AG09309 (cell line): ENCODE data around the gene HSPA14.
"Not testable (repeated sequence)": the region's sequence is repeated elsewhere in the genome, so short reads cannot be mapped to it uniquely, and the experiment has no call there.

Source experiments
- DNase-seq: peaks from one replicate; pipeline ENCODE4 v3.0.0-alpha.2; 2010; ENCODE audit warnings: low read depth
- H3K4me3 ChIP-seq: 2 replicates; pipeline ENCODE4 v1.5.1; 2011; ENCODE audit warnings: mild to moderate bottlenecking, low read depth, low read length, moderate library complexity; ENCODE audit not compliant: control insufficient read depth
- CTCF ChIP-seq: IDR thresholded peaks from 2 replicates; pipeline ENCODE4 v1.5.1; 2011; ENCODE audit warnings: mild to moderate bottlenecking, low read depth, low read length, inconsistent platforms; ENCODE audit not compliant: insufficient read depth, control insufficient read depth; ENCODE audit errors: missing control alignments

Gene HSPA14

GRCh38 chr10:14852236-14852635 lies 14.1 kb downstream of the HSPA14 start:
- TF ChIP-seq CTCF = no peak
- DNase-seq = no peak
- H3K4me3 ChIP-seq = no peak overlapping the region

- H3K4me3 ChIP-seq = no peak overlapping the region
- DNase-seq = no peak
- TF ChIP-seq CTCF = no peak
These were observed 17.3 kb downstream of the HSPA14 start for GRCh38 chr10:14855453-14855852.

GRCh38 chr10:14858338-14858960 lies 20.3 kb downstream of the HSPA14 start:
- no peak overlapping the region for H3K4me3 ChIP-seq
- DNase-seq = no peak
- TF ChIP-seq CTCF = no peak

GRCh38 chr10:14859043-14859442 lies 20.9 kb downstream of the HSPA14 start:
- TF ChIP-seq CTCF = no peak
- H3K4me3 ChIP-seq = no peak overlapping the region
- DNase-seq = no peak

- TF ChIP-seq CTCF = no peak
- no peak for DNase-seq
- H3K4me3 ChIP-seq = no peak overlapping the region
These were observed 21.7 kb downstream of the HSPA14 start for GRCh38 chr10:14859775-14860174.

- no peak for DNase-seq
- no peak for TF ChIP-seq CTCF
- H3K4me3 ChIP-seq = no peak overlapping the region
These were observed 22.7 kb downstream of the HSPA14 start for GRCh38 chr10:14860791-14861190.

GRCh38 chr10:14864466-14864865 lies 26.4 kb downstream of the HSPA14 start:
- not testable (repeated sequence) for DNase-seq, H3K4me3 ChIP-seq

- not testable (repeated sequence) for H3K4me3 ChIP-seq, DNase-seq
These were observed 26.8 kb downstream of the HSPA14 start for GRCh38 chr10:14864871-14865270.
